CD4-positive, alpha-beta T cell treated with Interleukin-15 for 1 hour (primary cell): ENCODE measurements around the gene TTC38.
"Not testable (repeated sequence)": the region's sequence is repeated elsewhere in the genome, so short reads cannot be mapped to it uniquely, and the experiment has no call there.

Source experiments
- DNase-seq: peaks from one replicate; pipeline ENCODE4 v3.0.0-alpha.2; 2020

TTC38 gene

DNA sequence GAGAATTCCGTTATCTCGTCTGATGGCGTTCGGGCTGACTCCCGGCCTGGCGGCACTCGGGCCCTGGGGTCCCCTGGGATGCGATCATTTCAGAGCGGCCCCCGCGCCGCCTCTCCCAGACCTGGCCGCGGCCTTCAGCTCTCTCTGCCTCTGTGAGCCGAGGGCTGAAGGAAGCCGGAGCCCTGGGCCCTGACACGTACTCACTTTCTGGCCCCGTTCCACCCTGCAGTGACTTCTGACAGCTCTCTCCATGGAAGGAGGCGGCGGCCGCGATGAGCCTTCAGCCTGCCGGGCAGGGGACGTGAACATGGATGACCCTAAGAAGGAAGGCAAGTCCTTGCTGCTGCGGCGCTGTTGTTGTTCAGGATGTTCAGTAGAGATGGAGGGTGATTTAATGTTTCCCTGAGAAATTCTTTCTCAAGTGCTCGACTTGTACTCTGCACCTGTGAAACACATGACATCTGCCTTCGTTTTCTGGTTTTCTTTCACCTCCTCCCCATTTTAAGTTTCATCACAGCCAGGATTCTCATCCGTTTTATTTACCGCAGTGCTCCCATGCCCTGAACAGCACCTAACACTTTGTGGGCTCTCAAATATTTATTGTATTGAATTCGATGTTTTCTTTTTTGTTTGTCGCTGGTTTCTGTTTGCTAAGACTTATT lies 29.5 kb downstream of the TTC38 start:
- DNase-seq: no peak

DNA sequence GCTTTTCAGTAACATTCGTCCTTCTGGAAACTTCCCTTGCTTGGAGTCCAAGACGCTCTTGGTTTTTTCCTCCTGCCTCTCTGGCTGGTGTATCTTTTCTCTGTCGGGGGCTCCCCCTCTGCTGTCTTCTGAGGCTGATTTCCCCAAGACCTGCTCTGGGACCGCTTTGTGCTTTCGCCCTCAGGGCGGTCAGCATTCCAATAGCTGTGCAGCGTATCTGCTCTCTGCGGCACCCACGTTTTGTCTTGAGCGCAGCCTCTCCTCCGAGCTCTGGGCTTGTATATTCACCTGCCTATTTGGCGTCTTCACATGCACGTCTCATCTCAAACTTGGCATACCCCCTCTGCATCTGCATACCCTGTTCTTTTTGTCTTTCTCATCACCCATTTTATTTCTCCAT lies 31.3 kb downstream of the TTC38 start:
- no peak for DNase-seq

DNA sequence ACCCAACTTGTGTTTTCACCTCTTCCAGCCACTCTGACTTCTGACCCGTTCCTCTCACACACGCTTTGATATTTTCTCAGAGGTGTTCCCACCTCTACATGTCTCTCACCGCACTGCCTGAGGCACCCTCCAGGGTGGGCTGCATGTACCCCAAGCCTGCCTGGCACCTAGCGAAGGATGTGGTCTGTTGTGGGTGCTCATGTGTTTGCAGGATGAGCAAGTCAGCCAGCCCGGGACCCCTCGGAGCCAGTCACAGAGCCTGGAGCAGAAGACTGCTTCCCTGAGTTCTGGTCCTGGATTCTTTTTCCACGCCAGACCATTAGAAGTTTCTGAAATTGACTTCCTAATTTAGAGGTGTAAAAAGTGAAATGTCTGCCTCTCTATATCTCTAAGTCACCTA lies 32.7 kb downstream of the TTC38 start:
- no peak for DNase-seq

GRCh38 chr22:46303347-46303965 lies 35.6 kb downstream of the TTC38 start:
- DNase-seq: no peak

- DNase-seq: no peak
These were observed 40.6 kb downstream of the TTC38 start for GRCh38 chr22:46308283-46308988.

GRCh38 chr22:46309526-46310085 lies 41.8 kb downstream of the TTC38 start:
- no peak for DNase-seq

DNA sequence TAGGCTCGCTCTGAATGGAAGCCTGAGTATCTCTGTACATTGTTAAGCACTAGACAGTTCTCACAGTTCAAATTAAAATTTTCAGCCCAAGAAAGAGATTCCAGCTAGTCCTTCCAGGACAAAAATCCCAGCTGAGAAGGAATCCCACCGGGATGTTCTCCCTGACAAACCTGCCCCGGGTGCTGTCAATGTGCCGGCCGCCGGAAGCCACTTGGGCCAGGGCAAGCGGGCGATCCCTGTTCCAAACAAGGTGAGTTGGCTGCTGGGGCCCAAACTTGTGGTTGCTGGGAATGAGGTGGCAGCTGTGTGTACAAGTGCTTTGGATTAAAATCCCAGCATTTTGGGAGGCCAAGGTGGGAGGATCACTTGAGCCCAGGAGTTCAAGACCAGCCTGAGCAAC lies 44.2 kb downstream of the TTC38 start:
- no peak for DNase-seq

- DNase-seq: not testable (repeated sequence)
These were observed 45.0 kb downstream of the TTC38 start for GRCh38 chr22:46312848-46313247.

GRCh38 chr22:46315976-46316375 lies 48.2 kb downstream of the TTC38 start:
- DNase-seq: no peak

GRCh38 chr22:46317646-46318045 lies 49.8 kb downstream of the TTC38 start:
- DNase-seq: no peak

- no peak for DNase-seq
These were observed 50.8 kb downstream of the TTC38 start for GRCh38 chr22:46318576-46318975.

GRCh38 chr22:46319319-46319718 lies 51.5 kb downstream of the TTC38 start:
- no peak for DNase-seq

- DNase-seq: no peak
These were observed 52.4 kb downstream of the TTC38 start for GRCh38 chr22:46320166-46320710.

GRCh38 chr22:46320716-46321386 lies 53.0 kb downstream of the TTC38 start:
- DNase-seq: no peak

- DNase-seq: no peak
These were observed 54.9 kb downstream of the TTC38 start for GRCh38 chr22:46322711-46323110.

DNA sequence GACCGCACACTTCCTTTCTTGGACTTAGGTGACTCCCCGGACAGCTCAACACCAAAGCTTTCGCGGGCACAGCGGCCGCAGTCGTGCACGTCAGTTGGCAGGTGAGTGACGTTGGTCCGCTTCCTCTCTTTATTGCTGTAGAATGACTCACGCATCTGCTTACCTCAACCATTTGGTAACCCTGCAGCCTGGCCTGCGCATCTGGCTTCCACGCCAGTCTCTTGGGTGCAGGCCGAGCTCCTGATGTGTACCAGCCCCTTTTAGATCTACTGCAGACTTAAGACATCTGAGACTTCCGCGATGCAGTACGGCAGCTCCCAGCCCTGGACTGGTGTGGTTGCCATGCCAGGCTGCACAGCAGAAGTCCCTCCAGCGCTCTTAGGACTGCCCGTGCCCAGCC lies 55.4 kb downstream of the TTC38 start:
- no peak for DNase-seq

GRCh38 chr22:46326066-46326680 lies 58.4 kb downstream of the TTC38 start:
- no peak for DNase-seq

DNA sequence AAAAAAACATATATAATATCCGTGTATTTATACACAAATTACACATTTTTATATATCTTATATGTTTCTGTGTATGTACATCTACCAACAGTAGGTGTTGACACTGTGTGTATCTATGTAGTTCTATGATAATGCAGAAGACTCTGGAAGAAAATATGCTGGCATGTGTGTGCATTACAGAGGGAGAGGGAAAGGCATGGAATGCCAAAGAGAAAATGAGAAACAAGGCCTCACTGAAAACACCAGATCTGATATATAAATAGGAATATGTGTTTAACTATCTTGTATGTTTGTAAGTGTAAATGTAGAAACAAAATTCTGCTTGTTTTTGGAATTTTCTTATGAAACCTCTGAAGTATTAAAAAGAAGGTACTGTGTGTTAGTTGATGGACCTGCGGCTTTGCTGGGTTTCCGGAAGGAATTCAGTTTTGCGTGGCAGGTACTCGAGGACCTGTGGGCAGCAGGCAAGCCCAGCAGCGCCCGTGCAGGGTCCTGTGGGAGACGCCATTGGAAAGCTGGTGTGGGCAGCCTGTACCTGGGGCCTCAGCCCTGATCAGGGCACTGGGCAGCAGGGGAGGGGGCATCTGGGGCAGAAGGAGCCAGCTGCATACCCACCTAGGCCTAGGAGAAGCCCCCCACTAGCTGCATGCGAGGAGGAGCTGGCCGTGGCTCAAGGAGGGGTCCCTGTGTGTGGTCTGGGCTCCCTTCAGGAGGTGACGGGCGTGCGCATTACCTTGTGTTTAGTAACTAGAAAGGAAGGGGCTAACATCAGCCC lies 60.1 kb downstream of the TTC38 start:
- DNase-seq: no peak

DNA sequence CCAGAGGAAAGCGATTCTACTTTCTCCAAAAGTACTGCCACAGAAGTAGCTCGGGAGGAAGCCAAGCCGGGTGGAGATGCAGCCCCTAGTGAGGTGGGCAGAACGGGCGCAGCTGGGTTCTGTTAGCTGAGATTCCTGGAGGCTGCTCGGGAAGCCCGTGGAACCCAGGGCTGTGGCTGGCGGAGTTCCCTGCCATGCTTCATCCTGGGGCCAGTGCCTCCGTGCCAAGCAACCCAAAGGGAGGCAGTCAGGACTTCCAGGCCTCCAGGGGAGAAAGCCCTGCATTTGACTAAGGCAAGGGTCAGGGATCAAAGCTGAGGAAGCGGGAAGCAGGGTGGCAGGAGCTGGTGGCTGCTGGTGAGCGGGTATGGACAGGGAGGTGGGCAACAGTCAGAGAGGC lies 61.0 kb downstream of the TTC38 start:
- DNase-seq: no peak

GRCh38 chr22:46329616-46330015 lies 61.8 kb downstream of the TTC38 start:
- no peak for DNase-seq

DNA sequence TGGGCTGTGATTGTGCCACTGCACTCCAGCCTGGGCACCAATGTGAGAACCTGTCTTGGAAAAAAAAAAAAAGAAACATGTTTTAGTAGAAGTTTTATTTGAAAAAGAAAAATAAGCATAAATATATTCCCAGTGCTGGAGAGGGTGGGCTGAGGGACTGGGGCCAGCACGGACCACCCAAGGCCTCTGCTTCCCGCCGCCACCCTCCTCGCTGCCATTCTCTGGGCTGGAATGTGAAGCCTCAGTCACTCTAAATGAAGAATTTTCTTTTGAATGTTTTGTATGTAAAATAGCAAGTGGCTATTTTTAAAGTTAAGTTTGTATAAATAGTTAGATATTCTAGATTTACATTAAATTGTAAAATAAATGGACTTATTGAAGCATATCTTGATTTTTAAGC lies 62.6 kb downstream of the TTC38 start:
- DNase-seq: no peak

DNA sequence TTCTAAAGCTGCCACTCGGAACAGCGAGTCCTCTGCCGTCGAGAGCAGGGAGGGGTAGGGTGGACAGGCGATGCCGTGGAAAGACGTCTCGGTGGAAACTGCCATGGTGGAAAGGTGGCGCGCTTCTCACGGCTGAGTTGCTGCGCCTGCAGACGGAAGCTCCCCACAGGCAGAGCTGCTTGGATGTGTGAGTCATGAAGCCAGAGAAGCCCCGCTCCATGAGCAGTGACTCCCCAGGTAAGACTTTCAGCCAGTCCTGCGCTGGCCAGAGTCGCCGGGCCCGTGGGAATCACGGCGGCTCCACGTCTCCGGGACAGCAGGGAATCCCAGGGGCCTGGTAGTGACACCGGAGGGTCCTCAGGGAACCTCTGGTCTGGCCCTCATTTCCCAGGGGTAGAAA lies 63.7 kb downstream of the TTC38 start:
- no peak for DNase-seq
